ENCODE data around the gene DLG2.
A peak's percentile ranks its signal among the peaks of the same experiment; 100 is the strongest.
"Not testable (repeated sequence)": the region's sequence is repeated elsewhere in the genome, so short reads cannot be mapped to it uniquely, and the experiment has no call there.

DLG2 gene

DNA sequence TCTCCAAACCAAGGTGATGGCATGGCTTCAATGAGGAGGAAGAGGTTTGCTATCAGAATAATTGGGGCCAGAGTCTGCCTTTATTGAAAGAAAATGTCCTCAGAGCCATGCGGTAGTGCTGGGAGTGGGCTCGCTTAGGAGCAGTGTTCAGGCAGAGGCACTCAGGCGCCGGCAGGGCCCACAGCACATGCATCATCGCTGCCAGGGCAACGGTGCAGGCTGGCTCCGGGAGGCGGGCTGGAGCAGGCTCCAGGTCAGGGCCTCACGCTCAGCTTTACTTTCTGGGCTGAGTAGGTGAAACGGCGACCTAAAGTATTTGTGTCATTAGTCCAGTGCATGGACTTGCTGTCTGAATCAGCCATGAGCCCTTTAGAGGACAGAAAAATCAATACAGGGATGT is 2171.1 kb downstream of the DLG2 start:
- peak; percentile 35 for DNase-seq

DNA sequence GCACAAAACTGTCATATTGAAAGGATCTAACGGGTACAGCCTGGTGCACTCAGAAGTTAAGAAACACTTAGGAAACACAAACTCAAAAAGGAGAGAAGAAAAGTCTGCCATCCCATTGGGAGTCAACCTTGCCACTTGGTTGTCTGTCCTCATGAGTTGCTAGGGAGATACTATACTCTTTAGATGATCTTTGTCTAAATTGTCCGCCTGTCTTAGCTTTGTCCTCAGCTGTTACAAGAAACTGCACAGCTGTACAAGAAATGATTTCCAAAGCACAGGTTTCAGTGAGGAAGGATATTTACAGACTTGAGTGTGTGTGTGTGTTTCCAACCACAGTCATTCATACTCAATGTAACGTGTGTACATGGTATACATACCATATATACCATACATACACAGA is 2171.8 kb downstream of the DLG2 start:
- DNase-seq: no peak

GRCh38 chr11:83454674-83455073 is 2172.5 kb downstream of the DLG2 start:
- no peak for DNase-seq

GRCh38 chr11:83449338-83449913 is 2177.7 kb downstream of the DLG2 start:
- DNase-seq: no peak

- no peak for DNase-seq
These were observed 2178.5 kb downstream of the DLG2 start for GRCh38 chr11:83448686-83449085.

DNA sequence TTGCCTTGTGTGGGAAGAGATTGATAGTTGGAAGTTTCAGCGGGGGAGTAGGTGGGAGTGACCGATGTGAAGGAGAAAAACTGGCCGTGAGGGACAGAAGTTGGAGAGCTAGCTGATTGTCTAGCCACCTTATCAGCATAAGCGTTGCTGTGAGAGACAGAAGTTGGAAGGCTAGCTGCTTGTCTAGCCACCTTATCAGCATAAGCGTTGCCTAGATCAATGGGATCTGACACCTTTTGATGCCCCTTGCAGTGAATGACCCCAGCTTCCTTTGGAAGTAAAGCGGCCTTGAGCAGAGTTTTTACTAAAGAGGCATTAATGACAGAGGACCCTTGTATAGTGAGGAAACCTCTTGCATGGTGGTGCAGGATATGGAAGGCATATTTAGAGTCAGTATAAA is 2183.3 kb downstream of the DLG2 start:
- DNase-seq: not testable (repeated sequence)

GRCh38 chr11:83441601-83442000 is 2185.5 kb downstream of the DLG2 start:
- DNase-seq: no peak

GRCh38 chr11:83441171-83441570 is 2186.0 kb downstream of the DLG2 start:
- DNase-seq: no peak

GRCh38 chr11:83438438-83438837 is 2188.7 kb downstream of the DLG2 start:
- DNase-seq: no peak

DNA sequence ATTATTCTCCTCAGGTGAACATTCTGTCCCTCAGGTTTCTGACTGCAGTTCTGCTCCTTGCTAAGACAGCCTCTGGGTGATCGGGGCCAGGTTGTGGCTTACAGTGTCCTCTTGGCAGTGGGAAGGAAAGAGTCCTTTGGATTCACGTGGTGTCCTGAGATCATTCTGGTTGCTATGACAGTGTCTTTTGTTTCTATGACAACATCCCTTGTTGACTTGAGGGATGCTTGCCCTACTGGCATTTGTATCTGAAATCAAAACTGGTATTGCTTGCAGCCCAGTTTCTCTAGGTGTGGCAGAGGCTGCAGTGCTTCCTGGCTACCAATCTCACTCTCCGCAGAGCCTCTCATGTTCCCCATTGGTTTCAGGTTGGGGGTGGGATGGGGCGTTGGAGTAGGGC is 2189.2 kb downstream of the DLG2 start:
- DNase-seq: no peak

- DNase-seq: no peak
These were observed 2190.3 kb downstream of the DLG2 start for GRCh38 chr11:83436855-83437254.

GRCh38 chr11:83434812-83435211 is 2192.3 kb downstream of the DLG2 start:
- DNase-seq: not testable (repeated sequence)

DNA sequence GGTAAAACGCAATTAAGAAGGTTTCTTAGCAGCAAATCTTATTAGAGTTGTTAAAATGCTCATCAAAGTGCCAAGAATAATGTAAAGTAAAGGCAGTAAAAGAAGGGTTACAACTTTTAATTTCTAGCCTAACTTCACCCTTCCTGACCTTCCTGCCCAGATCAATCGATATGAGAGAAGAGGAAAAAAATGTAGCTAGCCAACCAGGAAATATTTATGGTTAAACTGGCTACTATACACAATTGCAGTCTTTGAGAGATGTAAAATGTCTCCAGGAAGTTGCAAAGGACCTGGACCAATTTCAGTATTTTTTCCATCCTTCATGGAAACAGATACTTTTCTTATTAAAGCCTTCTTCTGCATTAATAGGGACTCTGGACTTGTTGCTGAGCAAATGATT is 2199.2 kb downstream of the DLG2 start:
- DNase-seq: no peak

GRCh38 chr11:83427501-83427900 is 2199.6 kb downstream of the DLG2 start:
- peak; percentile 55 for DNase-seq

- DNase-seq: no peak
These were observed 2202.0 kb downstream of the DLG2 start for GRCh38 chr11:83425137-83425466.

- no peak for DNase-seq
These were observed 2202.6 kb downstream of the DLG2 start for GRCh38 chr11:83424376-83425136.

DNA sequence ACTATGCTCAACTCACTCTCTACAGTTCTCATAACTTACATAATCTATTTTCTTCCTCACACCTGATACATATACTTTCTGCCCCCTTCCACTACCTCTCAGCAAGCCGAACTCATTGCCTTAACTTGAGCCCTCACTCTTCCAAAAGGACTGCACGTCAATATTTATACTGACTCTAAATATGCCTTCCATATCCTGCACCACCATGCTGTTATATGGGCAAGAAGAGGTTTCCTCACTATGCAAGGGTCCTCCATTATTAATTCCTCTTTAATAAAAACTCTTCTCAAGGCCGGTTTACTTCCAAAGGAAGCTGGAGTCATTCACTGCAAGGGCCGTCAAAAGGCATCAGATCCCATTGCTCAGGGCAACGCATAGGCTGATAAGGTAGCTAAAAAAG is 2204.5 kb downstream of the DLG2 start:
- DNase-seq: not testable (repeated sequence)

DNA sequence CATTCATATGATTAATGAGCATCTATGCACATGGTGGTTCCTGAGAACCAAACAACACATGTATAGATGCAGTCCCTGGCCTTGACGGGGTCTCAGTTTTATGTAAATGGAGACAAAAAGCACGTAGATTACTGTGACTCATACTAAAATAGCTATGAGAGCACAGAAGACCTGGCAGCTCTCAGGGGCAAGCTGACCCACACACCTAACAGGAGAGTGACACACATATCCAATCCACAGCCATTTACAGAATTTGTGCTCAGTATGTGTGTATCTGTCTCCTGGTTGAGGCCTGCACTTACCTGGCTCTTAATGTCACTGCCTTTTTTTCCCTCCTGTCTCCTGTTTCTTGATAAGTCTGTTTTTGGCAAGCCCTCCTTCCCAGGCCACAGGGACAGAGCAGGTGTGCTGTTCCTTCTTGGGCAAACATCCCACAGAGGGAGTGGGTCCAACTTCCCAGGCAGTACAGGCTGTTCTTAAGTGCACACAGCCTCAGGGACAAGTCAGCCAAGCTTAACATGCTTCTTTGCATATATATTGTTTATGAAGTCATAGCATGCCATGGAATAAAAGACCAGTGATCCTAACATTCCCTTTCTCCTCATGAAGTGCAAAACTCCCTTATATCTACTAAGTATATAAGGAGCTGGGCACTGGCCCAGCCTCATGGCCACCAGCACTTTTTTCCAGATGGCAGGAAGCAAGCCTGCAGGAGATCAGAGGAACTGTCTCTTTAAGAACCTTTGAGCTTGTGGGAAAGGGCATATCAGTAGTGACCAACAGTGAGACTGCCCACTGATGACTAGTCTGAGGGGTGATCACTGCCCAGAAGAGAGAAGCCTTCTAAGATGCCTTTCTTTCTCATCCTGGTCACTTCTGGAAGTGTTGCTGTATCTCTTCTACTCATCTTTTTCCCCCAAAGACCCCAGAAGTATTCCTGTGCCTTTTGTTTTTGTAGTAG is 2216.3 kb downstream of the DLG2 start:
- no peak for DNase-seq

DNA sequence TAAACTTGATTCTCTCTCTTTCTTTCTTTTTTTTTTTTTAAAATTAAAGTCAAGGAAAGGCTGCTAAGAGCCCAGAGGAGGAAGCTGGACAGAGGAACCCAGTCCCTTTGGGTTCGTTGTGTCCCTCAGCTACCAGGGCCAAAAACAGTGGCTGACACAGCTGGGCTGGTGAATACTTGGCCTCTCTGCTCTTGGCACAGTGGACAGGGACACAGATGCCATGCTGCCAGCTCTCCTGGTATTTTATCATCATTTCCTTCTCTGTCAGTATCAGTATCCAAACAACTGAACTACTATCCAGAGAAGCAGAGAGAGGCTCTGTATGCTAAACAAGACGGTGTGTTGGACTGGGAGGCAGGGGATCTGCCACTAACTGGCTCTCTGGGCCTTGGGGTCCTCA is 2217.3 kb downstream of the DLG2 start:
- no peak for DNase-seq

DNA sequence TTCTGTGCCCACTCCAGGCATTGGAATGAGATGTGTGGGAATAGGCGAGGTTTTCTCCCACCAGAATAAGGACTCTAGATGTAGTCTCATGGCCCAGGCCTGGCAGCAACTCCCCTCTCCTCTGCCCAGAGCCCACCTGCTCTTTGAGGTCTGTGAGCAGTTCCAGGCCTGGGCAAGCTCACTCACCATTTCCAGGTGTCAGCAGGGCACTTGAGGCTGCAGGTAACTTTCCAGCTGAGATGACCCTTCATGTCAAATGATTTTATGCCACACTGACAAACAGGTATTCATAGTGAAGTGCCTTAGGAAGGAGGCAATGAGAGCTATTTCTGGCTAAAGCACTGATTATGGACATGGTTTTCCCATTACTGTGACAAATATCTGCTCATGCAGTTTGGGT is 2217.7 kb downstream of the DLG2 start:
- DNase-seq: no peak

GRCh38 chr11:83408946-83409345 is 2218.2 kb downstream of the DLG2 start:
- no peak for DNase-seq
